Stimulated activated CD8-positive, alpha-beta memory T cell treated with anti-CD3 and anti-CD28 coated beads, Interleukin-15, amount 100 ng/mL, for 24 hours (primary cell): Measurements from ENCODE around the gene SUN3.
"Not testable (repeated sequence)": the region's sequence is repeated elsewhere in the genome, so short reads cannot be mapped to it uniquely, and the experiment has no call there.

Source experiments
- DNase-seq: peaks from one replicate; pipeline ENCODE4 v3.0.0-alpha.2; 2020; ENCODE audit warnings: low read depth

SUN3 gene

GRCh38 chr7:47944536-47945260, 84.2 kb downstream of the SUN3 start:
- DNase-seq: no peak

- no peak for DNase-seq
These were observed 85.0 kb downstream of the SUN3 start for GRCh38 chr7:47943676-47944474.

DNA sequence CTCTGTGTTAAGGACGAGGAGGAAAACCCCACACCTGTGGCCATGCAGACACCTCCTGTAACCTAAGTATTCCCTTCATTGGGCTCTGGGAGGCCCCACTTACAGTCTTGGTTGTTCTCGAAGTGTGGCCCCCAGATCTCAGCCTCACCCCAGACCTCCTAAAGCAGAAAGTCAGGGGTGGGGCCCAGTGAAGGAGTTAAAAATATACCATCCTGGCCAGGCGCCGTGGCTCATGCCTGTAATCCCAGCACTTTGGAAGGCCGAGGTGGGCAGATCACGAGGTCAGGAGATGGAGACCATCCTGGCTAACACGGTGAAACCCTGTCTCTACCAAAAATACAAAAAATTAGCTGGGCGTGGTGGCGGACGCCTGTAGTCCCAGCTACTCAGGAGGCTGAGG, 86.3 kb downstream of the SUN3 start:
- DNase-seq: not testable (repeated sequence)

DNA sequence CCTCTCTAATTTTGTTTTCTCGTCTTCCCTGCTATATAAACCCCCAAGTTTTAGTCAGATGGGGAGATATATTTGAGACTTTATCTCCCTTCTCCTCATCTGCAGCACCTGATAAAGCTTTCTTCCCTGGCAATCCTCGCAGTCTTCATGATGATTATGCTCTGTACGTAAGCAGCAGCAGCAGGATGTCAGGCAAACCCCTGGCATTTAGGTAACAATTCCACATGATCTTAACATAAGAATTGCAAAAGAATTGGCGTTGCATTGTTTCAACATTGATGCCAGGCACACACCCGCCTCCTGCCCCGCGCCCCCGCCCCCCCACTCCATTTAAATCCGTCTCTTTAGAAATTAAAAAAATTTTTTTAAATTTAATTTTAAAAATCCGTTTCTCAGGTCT, 86.8 kb downstream of the SUN3 start:
- no peak for DNase-seq

DNA sequence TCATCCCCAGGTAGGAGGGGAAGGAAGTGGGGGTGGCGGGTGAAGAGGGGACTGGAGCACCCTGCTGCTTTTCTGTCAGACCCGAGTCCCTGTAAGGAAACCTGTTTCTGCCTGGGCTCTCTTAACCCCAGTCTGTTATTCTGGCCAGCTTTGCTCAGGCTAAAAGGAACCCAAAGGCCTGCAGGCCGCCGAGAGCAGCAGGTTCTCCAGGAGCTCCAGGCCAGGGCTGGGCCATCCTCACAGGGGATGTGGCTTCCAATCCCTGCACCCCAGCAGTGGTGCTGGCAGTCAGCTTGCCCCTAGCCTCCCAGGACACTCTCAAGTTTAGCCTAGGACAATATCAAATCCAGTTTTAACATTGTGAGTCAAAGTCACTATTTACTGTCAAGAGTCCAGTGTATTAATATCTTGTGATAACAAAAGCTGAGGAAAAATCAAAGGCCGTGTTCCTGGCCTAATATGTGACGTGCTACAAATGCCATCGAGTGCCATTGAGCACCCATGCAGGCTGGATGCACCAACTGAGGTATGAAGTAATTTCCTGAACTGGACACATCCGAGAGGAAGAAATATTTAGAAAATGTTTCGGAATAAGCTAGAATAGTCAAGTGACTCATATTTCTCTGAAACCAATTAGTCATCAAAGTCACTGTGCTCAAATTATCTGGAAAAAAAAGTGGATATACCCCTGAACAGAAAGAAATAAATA, 87.6 kb downstream of the SUN3 start:
- DNase-seq: no peak

- no peak for DNase-seq
These were observed 88.6 kb downstream of the SUN3 start for GRCh38 chr7:47940088-47941013.

GRCh38 chr7:47939425-47940036, 89.4 kb downstream of the SUN3 start:
- no peak for DNase-seq

DNA sequence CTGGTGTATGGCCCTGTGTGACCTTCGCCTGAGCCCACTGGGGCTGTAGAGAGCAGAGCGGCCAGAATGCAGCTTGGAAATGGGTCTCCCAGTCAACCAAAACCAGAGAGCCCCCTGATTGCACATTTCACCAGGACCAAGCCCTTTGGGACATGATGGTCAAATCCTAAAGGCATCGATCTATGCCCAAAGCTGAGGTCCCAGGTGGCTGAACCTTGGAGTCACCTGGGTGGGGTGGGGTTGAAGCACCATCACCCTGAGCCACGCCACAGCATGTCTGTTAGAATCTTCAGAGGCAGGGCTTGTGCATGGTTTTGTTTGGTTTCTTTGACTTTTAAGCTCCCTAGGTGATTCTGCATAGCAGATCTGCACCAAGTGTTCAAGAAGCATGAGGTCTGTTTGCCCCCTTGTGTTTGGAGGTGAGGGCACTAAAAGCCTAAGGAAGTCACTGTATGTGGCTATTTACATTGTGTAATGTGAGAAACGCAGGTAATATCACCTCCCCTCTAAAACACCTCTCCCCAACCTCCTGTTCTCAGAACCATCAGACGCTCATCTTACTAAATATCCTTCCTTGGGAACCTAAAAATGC, 90.2 kb downstream of the SUN3 start:
- DNase-seq: no peak

DNA sequence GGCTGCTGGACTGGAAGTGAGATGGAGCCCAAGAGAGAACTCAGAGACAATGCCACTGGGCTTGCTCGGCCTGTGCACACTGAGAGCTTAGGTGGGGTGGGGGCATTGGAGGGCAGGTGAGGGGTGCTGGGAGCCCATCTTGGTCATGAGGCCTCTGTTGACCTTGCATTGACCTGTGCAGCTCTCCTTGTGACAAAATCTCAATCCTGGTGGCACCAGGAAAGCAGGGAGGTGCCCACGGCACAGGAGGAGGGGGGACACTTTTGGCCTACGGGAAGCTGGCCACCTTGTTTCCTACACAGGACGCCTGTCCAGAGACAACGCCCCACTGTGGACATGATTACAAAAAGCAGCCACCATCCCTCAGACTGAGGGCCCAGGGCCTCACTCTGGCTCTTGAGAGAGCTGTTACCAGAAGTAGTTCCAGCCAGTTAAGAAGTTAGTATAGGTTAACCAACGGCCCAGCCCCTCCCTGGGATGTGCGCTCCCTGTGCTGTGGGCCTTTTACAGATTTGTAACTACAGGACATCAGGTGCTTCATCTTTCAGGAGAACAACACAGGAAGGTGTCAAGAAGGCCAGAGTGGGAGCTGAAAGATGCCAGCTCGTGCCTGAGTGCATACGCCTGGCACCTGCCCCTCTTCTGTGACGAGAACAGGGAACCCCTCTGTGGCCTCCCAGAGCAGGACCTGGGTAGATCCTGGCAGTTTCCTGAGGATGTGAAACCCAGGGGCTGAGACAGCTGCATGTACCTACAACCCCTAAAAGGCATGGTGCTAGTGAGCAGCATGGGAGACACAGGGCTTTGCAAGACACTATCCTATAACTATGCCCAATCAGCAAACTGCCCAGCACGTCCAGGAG, 91.0 kb downstream of the SUN3 start:
- no peak for DNase-seq
